Myometrial cell (primary cell): ENCODE results near the gene BTBD19. TPM values are rescaled to one million over a fixed set of nuclear protein-coding genes. Genes with fewer than 3 reads are reported as not detected.

Experiments used
- total RNA-seq: library from RNA; depleted of rRNA; stranded (reverse); fragments of >200 nt; gene quantifications from 2 replicates; pipeline ENCODE4 v1.2.3, GENCODE V29; 2015

Gene BTBD19
- 2.0 and 5.1 TPM in 2 replicates for total RNA-seq

DNA sequence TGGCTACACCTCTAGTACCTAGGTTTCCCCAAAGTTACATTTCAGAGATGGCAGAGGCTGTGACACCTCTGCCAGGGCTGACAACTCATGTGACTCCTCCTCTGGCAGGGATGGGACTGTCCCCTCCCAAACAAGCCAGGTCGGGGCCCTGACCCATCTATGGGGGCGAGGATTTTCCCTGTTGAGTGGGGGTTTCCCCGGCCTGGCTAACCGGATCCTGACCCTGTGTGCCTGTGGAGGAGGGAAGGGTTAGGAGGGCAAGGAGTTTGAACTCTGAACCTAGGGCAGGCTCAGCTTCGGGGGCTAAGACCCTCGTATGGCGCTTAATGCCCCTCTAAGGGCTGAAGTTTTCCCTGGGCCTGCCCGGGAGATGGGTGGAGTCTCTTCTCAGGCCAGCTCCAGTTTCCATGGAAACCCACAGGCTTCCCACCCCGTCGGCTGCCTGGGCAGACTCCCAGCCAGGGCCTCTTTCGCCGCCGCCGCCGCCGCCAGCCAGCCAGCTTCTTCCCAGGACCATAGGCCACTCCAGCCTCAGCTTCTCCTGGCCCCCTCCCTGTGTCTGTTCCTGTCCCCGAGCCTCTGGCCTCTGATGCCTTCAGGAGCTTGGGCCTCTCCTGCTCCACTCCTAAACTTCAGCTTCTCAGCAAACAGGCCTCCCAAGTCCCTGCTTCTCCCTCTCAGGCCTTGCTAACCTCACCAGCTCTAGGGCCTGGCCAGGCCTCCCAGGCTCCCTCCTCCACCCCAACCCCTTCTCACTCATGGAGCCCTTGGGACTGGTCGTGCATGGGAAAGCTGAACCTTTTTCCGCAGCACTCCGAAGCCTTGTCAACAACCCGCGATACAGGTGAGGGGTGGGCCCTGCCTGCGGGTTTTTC lies at the start of gene BTBD19:
Gene BTBD19, plus strand, starts transcription at position 461 of the 875 bp plus-strand sequence. Its CDS starts 298 bp downstream, at position 759.

DNA sequence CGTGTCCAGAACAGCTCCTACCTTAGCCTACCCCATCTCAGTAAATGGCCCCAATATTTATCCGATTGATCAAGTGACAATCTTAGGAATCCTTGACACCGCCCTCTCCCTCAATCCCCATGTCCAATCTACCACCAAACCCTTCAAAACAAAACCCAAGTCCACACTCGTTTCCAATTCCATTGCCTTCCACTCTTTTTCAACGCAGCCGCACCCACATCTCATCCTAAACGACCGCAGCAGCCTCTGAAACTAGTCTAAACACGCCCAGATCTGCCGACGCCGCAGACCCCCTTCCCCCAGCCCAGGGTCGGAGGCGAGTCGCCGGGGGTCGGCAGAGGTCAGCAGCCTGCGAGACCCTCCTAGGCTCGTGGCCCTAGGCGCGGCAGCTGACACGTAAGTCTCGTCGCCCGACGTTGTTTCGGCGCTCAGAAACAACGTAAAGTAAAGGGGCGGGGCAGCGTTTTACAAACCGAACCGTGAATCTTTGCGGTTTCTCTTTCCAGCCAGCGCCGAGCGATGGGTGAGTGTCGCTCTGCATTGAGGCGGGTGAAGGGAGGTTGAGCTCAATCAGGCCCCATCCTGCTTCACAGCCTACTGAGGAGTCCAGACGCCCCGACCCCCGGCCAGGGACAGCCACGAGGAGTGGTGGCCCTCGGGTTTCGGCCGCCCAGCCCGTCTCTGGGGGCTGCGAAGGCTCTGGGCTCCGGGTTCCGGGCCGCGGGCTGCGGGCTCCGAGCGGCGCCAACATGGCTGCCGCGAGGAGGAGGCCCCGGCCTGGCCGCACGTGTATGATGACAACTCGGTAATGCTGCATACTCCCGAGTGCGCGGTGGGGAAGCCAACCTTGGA lies 33.0 kb upstream of the BTBD19 start, which contains the start of gene RPS8:
Gene RPS8, plus strand, starts transcription at position 463 of the 852 bp plus-strand sequence. Its CDS starts 57 bp downstream, at position 520.

GRCh38 chr1:44788120-44788860 lies 20.0 kb upstream of the BTBD19 start, which contains the start of gene BEST4:
BEST4 (minus strand) TSS chr1:44788170; CDS start chr1:44787705, 465 bp downstream.

DNA sequence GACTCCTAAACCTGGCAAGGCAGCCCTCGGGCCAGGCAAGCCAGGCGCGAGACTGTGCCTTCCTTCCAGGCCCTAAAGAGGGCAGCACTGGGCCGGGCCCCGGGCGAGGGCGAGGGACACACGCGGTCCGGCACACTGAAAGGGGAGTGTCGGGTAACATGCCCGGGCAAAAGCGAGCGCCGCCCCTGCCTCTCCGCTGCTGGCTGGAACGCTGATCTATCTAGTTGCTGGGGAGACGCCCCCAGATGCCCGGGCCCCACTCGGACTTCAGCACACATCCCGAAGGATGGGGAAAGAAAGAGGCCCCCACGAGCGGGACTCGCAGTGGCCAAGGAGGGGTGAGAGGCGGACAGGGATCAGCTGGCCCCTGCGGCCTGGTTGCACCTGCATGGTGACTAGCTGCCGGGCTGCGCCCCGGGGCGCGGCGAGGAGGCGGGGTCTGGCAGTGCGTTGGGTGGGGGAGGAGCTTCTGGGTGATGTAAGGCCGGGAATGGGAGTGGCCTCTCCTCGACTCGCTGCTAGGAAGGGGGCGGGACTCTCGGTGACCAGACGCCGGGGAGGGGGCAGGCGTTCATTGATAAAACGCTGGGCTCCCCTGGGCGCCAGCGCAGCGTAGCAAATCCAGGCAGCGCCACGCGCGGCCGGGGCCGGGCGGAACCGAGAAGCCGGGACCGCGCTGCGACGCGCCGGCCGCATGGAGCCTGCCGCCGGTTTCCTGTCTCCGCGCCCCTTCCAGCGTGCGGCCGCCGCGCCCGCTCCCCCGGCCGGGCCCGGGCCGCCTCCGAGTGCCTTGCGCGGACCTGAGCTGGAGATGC lies 8.3 kb upstream of the BTBD19 start, which contains the start of gene PLK3:
Gene PLK3, plus strand, starts transcription at position 608 of the 815 bp plus-strand sequence. Its CDS starts 87 bp downstream, at position 695.

GRCh38 chr1:44806704-44807363 lies 1.5 kb upstream of the BTBD19 start, which contains the start of gene DYNLT4:
DYNLT4 (minus strand) TSS chr1:44807351; CDS start chr1:44806668, 683 bp downstream.

GRCh38 chr1:44842862-44843655 lies 34.7 kb downstream of the BTBD19 start, which contains the start of gene PTCH2:
PTCH2 (minus strand) TSS chr1:44843253; CDS start chr1:44842932, 321 bp downstream.

Other genes starting within 250 kb of the BTBD19 start
- gene TMEM53, start 134.0 kb upstream of the BTBD19 start, total RNA-seq = 13.6 and 15.3 TPM in 2 replicates
- not detected in 2 replicates for gene ARMH1, start 133.8 kb upstream of the BTBD19 start, total RNA-seq
- gene RNU5D-1, start 77.4 kb upstream of the BTBD19 start, total RNA-seq = not detected in 2 replicates
- gene KIF2C, start 68.7 kb upstream of the BTBD19 start, total RNA-seq = 39.7 and 53.3 TPM in 2 replicates
- 2,552 and 2,899 TPM in 2 replicates for gene RPS8, start 33.0 kb upstream of the BTBD19 start, total RNA-seq
- under 0.01 TPM in 1 of 2 replicates, not detected in the other for gene BEST4, start 20.4 kb upstream of the BTBD19 start, total RNA-seq
- gene PLK3, start 8.1 kb upstream of the BTBD19 start, total RNA-seq = 27.1 and 37.7 TPM in 2 replicates
- gene DYNLT4, start 1.2 kb upstream of the BTBD19 start, total RNA-seq = not detected in 2 replicates
- under 0.01 and 0.18 TPM in 2 replicates for gene PTCH2, start 34.7 kb downstream of the BTBD19 start, total RNA-seq
- 39.8 and 53.7 TPM in 2 replicates for gene EIF2B3, start 178.1 kb downstream of the BTBD19 start, total RNA-seq
- gene HECTD3, start 202.8 kb downstream of the BTBD19 start, total RNA-seq = 37.2 and 43.8 TPM in 2 replicates
- gene UROD, start 203.7 kb downstream of the BTBD19 start, total RNA-seq = 182 and 195 TPM in 2 replicates